Ovary (tissue), 9 donors: ENCODE results near the gene TNKS2. TPM values are rescaled to one million over a fixed set of nuclear protein-coding genes. Genes with fewer than 3 reads are reported as not detected.

Experiments
- DNase-seq, 5 donors: peaks; one replicate each; pipeline ENCODE4 v3.0.0-alpha.2; 2019 to 2020
- H3K27ac ChIP-seq, 2 donors: fragments of 200-600 bp; one replicate each; pipeline versions ENCODE4 v1.5.1 to v1.8.0; 2019 to 2022
- H3K27me3 ChIP-seq: fragments of 200-600 bp; one replicate; pipeline ENCODE4 v1.8.0; 2022
- H3K36me3 ChIP-seq: fragments of 200-600 bp; sonication (generic); one replicate; pipeline ENCODE4 v1.5.1; 2019
- H3K4me1 ChIP-seq: one replicate; pipeline ENCODE4 v1.8.1; 2013; ENCODE audit warnings: mild to moderate bottlenecking, moderate library complexity; ENCODE audit not compliant: insufficient read depth
- H3K4me3 ChIP-seq: fragments of 200-600 bp; sonication (generic); one replicate; pipeline ENCODE4 v1.5.1; 2017
- H3K9me3 ChIP-seq, 2 donors: fragments of 200-600 bp in 1 of 2; sonication (generic) in 1 of 2; one replicate each; pipeline versions ENCODE4 v1.5.1 to v1.8.1; 2013 to 2019; ENCODE audit warnings: mild to moderate bottlenecking in 1 of 2, moderate library complexity in 1 of 2
- CTCF ChIP-seq, 3 donors: fragments of 450-650 bp in 2 of 3; fragments of 200-600 bp in 1 of 3; IDR thresholded peaks; one replicate each; pipeline versions ENCODE4 v1.5.1 to v1.8.0; 2016 to 2022; ENCODE audit warnings: antibody characterized with exemption in 3 of 3, mild to moderate bottlenecking in 1 of 3
- EP300 ChIP-seq: sonication (generic); formaldehyde crosslinking; IDR thresholded peaks from one replicate; pipeline ENCODE4 v1.6.1; 2017; ENCODE audit warnings: antibody characterized with exemption
- POLR2A ChIP-seq: fragments of 450-650 bp; IDR thresholded peaks from one replicate; pipeline ENCODE4 v1.6.1; 2017; ENCODE audit warnings: antibody characterized with exemption, mild to moderate bottlenecking, moderate library complexity
- WGBS, 3 donors: extraction: QIAGEN DNeasy Blood & Tissue Kit in 1 of 3; methylation state at CpG; one replicate each; pipeline versions ENCODE4 v1.1.5 to v1.1.7; 2013 to 2017; 5-methylcytosine and 5-hydroxymethylcytosine counted together
- intact Hi-C, 4 donors: fragments of 100-400 bp; cut with DNase I; formaldehyde crosslinking; loops; one replicate each; pipeline versions ENCODE4 v1.11.0 to v1.15.1; 2022 to 2023
- polyA plus RNA-seq, 2 donors: library from polyadenylated mRNA; stranded (reverse); fragments of 200-250 nt in 1 of 2; fragments of 350-450 nt in 1 of 2; fragmentation: Illumina TruSeq in 1 of 2; extraction: RNeasy Lipid Tissue Mini Kit (QIAGEN cat#74804) in 1 of 2; gene quantifications; one replicate each; pipeline ENCODE4 v1.2.3, GENCODE V29; 2013 to 2014
- total RNA-seq, 7 donors: library from RNA; depleted of rRNA in 2 of 7; stranded (reverse); fragments of >200 nt in 2 of 7; fragmentation: NEBNext Ultra II Directional in 3 of 7; extraction: Animal tissue kit (Norgen Biotek cat#: 25700) in 3 of 7; gene quantifications; one replicate each; pipeline versions ENCODE4 v1.1.0 to v1.2.4, GENCODE V29; 2016 to 2023
- donor health status: DM: no; HTN: no; CAD: no; lungs with moderate emphysema.
- donor health status: DM: no; HTN: no; CAD: no.
- donor health status: Bipolar disorder and iron deficiency.
- donor health status: DM: yes; HTN: yes; CAD: no.
- donor health status: DM: no; HTN: no; CAD: no.
- donor health status: DM: yes; HTN: yes; CAD: no.

TNKS2 gene
- total and polyA plus RNA-seq, 9 donors = 19.4 to 52.6 (median 42.8) TPM

- DNase-seq = no peak
- no peak overlapping the region for H3K4me3 ChIP-seq
- intact Hi-C loops = loop anchor here in 1 of 4 donors (10.0 kb wide), 1 partner anchor 117 kb away; the partner anchor contains the start of gene FGFBP3
- no peaks in the 10 kb centered on the region for H3K27me3 ChIP-seq
- 98 to 100% (median 98%) methylated on average over 2 of the region's 2 CpGs for WGBS, 3 donors
- no peaks in the 10 kb centered on the region for H3K4me1 ChIP-seq
- no peak overlapping the region for H3K27ac ChIP-seq
- no peaks in the 10 kb centered on the region for H3K9me3 ChIP-seq
- H3K36me3 ChIP-seq = no peaks in the 10 kb centered on the region
- TF ChIP-seq EP300 (no peak), POLR2A (no peak), CTCF (IDR thresholded peaks at IDR 0.05) (no peak)
Observed at GRCh38 chr10:91787810-91788209, 10.4 kb upstream of the TNKS2 start.

GRCh38 chr10:91788527-91788926 is 9.7 kb upstream of the TNKS2 start:
- Histone ChIP-seq H3K27ac (no peak overlapping the region), H3K9me3 (no peaks in the 10 kb centered on the region), H3K4me1 (no peaks in the 10 kb centered on the region), H3K36me3 (no peaks in the 10 kb centered on the region), H3K4me3 (no peak overlapping the region), H3K27me3 (no peaks in the 10 kb centered on the region)
- no peak for DNase-seq
- TF ChIP-seq EP300 (no peak), CTCF (IDR thresholded peaks at IDR 0.05) (no peak), POLR2A (no peak)
- intact Hi-C loops = loop anchor here in 1 of 4 donors (10.0 kb wide), 1 partner anchor 116 kb away; the partner anchor contains the start of gene FGFBP3
- WGBS, 3 donors = 68 to 80% (median 73%) methylated on average over 5 of the region's 5 CpGs

- H3K36me3 ChIP-seq = no peaks in the 10 kb centered on the region
- H3K27ac ChIP-seq = peak overlapping the region; percentile 95
- no peak for TF ChIP-seq EP300
- intact Hi-C loops = no loop called here
- WGBS, 3 donors = 2 to 5% (median 4%) methylated on average over 11 of the region's 11 CpGs
- peak; percentile 35 to 55 (median 39) for DNase-seq
- H3K9me3 ChIP-seq = no peaks in the 10 kb centered on the region
- peaks cover 3% of the 10 kb centered on the region for H3K4me1 ChIP-seq
- H3K4me3 ChIP-seq = peak overlapping the region; percentile 81
- H3K27me3 ChIP-seq = no peaks in the 10 kb centered on the region
Observed at GRCh38 chr10:91796331-91797047, 1.7 kb upstream of the TNKS2 start.

GRCh38 chr10:91797048-91797690 is 1.1 kb upstream of the TNKS2 start:
- DNase-seq = no peak
- Histone ChIP-seq H3K27me3 (no peaks in the 10 kb centered on the region), H3K9me3 (no peaks in the 10 kb centered on the region), H3K4me1 (peaks cover 4% of the 10 kb centered on the region), H3K4me3 (peak overlapping the region; percentile 81), H3K36me3 (no peaks in the 10 kb centered on the region), H3K27ac (peak overlapping the region; percentile 95)
- TF ChIP-seq CTCF (IDR thresholded peaks at IDR 0.05) = no peak
- TF ChIP-seq POLR2A = no peak
- no peak for TF ChIP-seq EP300
- 40 to 43% (median 43%) methylated on average over 3 of the region's 3 CpGs for WGBS, 3 donors
- intact Hi-C loops = no loop called here
